Ishikawa (cell line): ENCODE results near the gene PFKFB1.

ENCODE experiments used
- CEBPB ChIP-seq: IDR thresholded peaks from 2 replicates; pipeline ENCODE4 v1.6.1; 2012
- CREB1 ChIP-seq: IDR thresholded peaks from 2 replicates; pipeline ENCODE4 v1.6.1; 2012; ENCODE audit warnings: low read depth
- EGR1 ChIP-seq: IDR thresholded peaks from 2 replicates; pipeline ENCODE4 v1.6.1; 2012
- EP300 ChIP-seq: IDR thresholded peaks from 2 replicates; pipeline ENCODE4 v1.6.1; 2012; ENCODE audit warnings: borderline replicate concordance
- FOXM1 ChIP-seq: IDR thresholded peaks from 2 replicates; pipeline ENCODE4 v1.6.1; 2012; ENCODE audit warnings: low read depth, borderline replicate concordance
- NFIC ChIP-seq: IDR thresholded peaks from 2 replicates; pipeline ENCODE4 v1.6.1; 2012
- RAD21 ChIP-seq: IDR thresholded peaks from 2 replicates; pipeline ENCODE4 v1.6.1; 2012; ENCODE audit warnings: low read depth
- TCF12 ChIP-seq: IDR thresholded peaks from 2 replicates; pipeline ENCODE4 v1.6.1; 2012; ENCODE audit warnings: low read depth
- TF ChIP-seq, protein P1 (sequence below): IDR thresholded peaks from 2 replicates; pipeline ENCODE4 v1.6.1; 2012; ENCODE audit warnings: low read depth, mild to moderate bottlenecking
- TF ChIP-seq, protein P2 (sequence below): IDR thresholded peaks from 2 replicates; pipeline ENCODE4 v1.6.1; 2012

DNA sequence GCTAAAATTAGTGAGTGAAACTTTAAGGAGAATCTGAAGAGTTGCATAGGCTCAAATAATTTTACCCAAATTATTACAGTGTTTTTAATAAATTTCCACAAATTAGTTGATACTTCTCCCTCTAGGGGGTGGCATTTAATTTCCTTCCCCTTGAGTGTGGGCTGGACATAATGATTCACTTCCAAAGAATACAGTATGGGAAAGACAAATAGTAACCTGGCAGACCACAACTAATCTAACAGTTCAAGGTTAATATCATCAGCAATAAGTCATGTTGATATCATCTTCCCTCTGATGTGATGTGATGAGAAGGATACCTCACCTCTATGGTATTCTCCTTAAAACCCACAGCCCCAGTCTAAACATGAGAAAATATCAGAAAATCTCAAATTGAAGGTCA, 15.5 kb downstream of the PFKFB1 start:
- TF ChIP-seq, protein P1, sequence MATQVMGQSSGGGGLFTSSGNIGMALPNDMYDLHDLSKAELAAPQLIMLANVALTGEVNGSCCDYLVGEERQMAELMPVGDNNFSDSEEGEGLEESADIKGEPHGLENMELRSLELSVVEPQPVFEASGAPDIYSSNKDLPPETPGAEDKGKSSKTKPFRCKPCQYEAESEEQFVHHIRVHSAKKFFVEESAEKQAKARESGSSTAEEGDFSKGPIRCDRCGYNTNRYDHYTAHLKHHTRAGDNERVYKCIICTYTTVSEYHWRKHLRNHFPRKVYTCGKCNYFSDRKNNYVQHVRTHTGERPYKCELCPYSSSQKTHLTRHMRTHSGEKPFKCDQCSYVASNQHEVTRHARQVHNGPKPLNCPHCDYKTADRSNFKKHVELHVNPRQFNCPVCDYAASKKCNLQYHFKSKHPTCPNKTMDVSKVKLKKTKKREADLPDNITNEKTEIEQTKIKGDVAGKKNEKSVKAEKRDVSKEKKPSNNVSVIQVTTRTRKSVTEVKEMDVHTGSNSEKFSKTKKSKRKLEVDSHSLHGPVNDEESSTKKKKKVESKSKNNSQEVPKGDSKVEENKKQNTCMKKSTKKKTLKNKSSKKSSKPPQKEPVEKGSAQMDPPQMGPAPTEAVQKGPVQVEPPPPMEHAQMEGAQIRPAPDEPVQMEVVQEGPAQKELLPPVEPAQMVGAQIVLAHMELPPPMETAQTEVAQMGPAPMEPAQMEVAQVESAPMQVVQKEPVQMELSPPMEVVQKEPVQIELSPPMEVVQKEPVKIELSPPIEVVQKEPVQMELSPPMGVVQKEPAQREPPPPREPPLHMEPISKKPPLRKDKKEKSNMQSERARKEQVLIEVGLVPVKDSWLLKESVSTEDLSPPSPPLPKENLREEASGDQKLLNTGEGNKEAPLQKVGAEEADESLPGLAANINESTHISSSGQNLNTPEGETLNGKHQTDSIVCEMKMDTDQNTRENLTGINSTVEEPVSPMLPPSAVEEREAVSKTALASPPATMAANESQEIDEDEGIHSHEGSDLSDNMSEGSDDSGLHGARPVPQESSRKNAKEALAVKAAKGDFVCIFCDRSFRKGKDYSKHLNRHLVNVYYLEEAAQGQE = no peak
- TF ChIP-seq, protein P2, sequence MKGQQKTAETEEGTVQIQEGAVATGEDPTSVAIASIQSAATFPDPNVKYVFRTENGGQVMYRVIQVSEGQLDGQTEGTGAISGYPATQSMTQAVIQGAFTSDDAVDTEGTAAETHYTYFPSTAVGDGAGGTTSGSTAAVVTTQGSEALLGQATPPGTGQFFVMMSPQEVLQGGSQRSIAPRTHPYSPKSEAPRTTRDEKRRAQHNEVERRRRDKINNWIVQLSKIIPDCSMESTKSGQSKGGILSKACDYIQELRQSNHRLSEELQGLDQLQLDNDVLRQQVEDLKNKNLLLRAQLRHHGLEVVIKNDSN = no peak
- TF ChIP-seq CREB1 (no peak), EGR1 (no peak), CEBPB (no peak), RAD21 (no peak), TCF12 (no peak), FOXM1 (no peak), EP300 (no peak), NFIC (no peak)
